GM12801 (cell line): ENCODE measurements around the gene SEMA4F.

Experiments used
- CTCF ChIP-seq: IDR thresholded peaks from one replicate; pipeline ENCODE4 v1.5.1; 2011; ENCODE audit warnings: control low read depth; ENCODE audit not compliant: insufficient read length; ENCODE audit errors: extremely low read depth

Gene SEMA4F

GRCh38 chr2:74646834-74647482, 7.1 kb upstream of the SEMA4F start:
- TF ChIP-seq CTCF = no peak

- TF ChIP-seq CTCF = no peak
Observed at GRCh38 chr2:74648009-74648443, 6.0 kb upstream of the SEMA4F start, which contains the start of gene M1AP. M1AP (minus strand) TSS chr2:74648330; CDS start chr2:74640275, 8,055 bp downstream.

DNA sequence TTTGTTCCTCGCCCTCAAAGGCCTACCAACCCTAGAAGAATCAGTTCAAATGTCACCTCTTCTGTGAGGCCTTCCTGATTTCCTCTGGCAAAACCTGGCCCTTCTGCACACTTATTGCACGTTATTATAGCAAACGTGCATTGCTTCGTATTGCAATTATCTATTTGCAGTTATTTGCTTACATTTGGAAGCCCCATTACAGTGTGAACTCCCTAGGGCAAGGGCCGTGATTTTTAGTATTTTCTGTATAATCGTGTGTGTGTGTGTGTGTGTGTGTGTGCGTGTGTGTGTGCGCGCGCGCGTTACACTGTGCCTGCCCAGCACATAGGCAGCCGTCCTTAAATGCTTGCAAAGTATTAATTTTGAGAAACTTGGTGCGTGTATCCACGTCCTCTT, 460 bp upstream of the SEMA4F start:
- TF ChIP-seq CTCF = no peak

DNA sequence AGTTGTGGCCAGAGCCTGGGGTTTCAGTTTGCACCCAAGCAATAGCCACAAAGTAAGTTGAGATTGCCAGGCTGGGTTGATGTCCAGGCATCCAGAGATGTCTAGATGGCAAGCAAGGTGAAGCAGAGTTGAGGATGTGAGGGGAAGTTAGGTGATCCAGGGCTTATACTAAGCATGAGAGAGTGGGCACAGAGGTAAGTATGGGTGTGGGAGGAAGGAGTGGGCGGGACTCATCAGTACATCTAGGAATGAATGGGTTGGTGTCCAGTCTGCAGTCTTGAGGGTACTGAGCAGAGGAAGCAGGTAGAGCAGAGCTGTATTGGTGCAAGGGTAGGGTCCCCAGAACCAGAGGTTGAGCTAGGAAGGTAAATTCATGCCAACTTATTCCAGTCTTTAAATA, 1.5 kb downstream of the SEMA4F start:
- TF ChIP-seq CTCF = no peak

DNA sequence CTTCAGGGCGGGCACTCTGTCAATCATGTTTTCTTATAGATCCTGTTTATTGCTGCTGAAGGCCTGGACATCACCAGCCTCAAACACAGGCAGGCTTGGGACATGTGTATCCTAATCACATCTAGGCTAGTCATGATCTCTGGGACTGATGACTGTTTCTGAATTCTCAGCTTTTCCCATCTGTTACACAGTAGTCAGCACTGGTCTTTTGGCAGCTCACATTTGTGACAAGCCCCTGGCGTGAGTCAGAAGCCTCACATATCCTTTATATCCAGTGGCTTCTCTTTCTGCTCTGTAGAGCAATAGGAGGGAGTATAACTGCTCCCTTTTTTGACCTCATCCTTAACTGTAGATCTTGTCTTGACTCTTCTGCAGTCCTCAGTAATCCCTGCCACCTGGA, 4.5 kb downstream of the SEMA4F start:
- no peak for TF ChIP-seq CTCF

DNA sequence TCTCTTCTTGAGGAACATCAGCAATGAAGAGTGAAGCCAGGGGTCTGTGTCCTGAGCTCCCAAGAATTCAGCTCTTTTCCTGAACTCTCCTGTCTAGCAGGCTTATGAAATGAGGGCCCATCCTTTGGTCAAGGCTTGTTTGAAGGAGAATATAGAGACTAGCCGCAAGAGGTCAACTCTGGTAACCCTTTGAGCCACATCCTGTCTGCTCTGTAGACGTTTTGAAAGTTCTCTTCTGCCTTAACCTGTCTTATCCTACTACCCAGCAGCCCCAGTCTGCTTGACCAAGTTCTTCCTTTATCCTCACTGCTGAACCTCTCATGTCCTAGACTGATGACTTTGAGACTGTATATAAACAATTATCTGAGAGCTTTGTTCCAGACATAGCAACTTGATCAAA, 5.4 kb downstream of the SEMA4F start:
- TF ChIP-seq CTCF = no peak

- no peak for TF ChIP-seq CTCF
Observed at GRCh38 chr2:74668087-74668486, 14.0 kb downstream of the SEMA4F start.
